CD4-positive, alpha-beta T cell treated with Interleukin-17A for 4 hours (primary cell): ENCODE data around the gene NOVA1.
"Not testable (repeated sequence)": the region's sequence is repeated elsewhere in the genome, so short reads cannot be mapped to it uniquely, and the experiment has no call there.

Experiments
- DNase-seq: peaks from one replicate; pipeline ENCODE4 v3.0.0-alpha.2; 2020; ENCODE audit warnings: mixed read lengths

NOVA1 gene

GRCh38 chr14:26597589-26598080 lies at the start of gene NOVA1:
Gene NOVA1, minus strand, starts transcription at chr14:26598033. Its CDS starts 597 bp downstream, at chr14:26597436.
- DNase-seq, result no peak

- DNase-seq, result not testable (repeated sequence)
Measured at GRCh38 chr14:26645057-26645456, 47.2 kb upstream of the NOVA1 start.

GRCh38 chr14:26636561-26636960 lies 38.7 kb upstream of the NOVA1 start:
- DNase-seq, result no peak

GRCh38 chr14:26634946-26635345 lies 37.1 kb upstream of the NOVA1 start:
- not testable (repeated sequence) for DNase-seq

- DNase-seq, result no peak
Measured at GRCh38 chr14:26626256-26626655, 28.4 kb upstream of the NOVA1 start.

GRCh38 chr14:26622611-26623010 lies 24.8 kb upstream of the NOVA1 start:
- no peak for DNase-seq

GRCh38 chr14:26621807-26622560 lies 24.2 kb upstream of the NOVA1 start:
- no peak for DNase-seq

- DNase-seq, result no peak
Measured at GRCh38 chr14:26621364-26621763, 23.5 kb upstream of the NOVA1 start.

- DNase-seq, result no peak
Measured at GRCh38 chr14:26611259-26611658, 13.4 kb upstream of the NOVA1 start.

- DNase-seq, result no peak
Measured at GRCh38 chr14:26606729-26607312, 9.0 kb upstream of the NOVA1 start.

GRCh38 chr14:26605602-26606001 lies 7.8 kb upstream of the NOVA1 start:
- no peak for DNase-seq

- no peak for DNase-seq
Measured at GRCh38 chr14:26602902-26603301, 5.1 kb upstream of the NOVA1 start.

- no peak for DNase-seq
Measured at GRCh38 chr14:26601856-26602255, 4.0 kb upstream of the NOVA1 start.

- DNase-seq, result no peak
Measured at GRCh38 chr14:26599291-26599690, 1.5 kb upstream of the NOVA1 start.

GRCh38 chr14:26598672-26599131 lies 869 bp upstream of the NOVA1 start:
- no peak for DNase-seq

GRCh38 chr14:26598081-26598671 lies 343 bp upstream of the NOVA1 start:
- DNase-seq, result peak; percentile 22

- DNase-seq, result no peak
Measured at GRCh38 chr14:26597071-26597588, 703 bp downstream of the NOVA1 start.

GRCh38 chr14:26596543-26597061 lies 1.2 kb downstream of the NOVA1 start:
- DNase-seq, result no peak

- no peak for DNase-seq
Measured at GRCh38 chr14:26595926-26596542, 1.8 kb downstream of the NOVA1 start.

- DNase-seq, result no peak
Measured at GRCh38 chr14:26594756-26595545, 2.9 kb downstream of the NOVA1 start.

GRCh38 chr14:26594148-26594547 lies 3.7 kb downstream of the NOVA1 start:
- no peak for DNase-seq

GRCh38 chr14:26593357-26593756 lies 4.5 kb downstream of the NOVA1 start:
- DNase-seq, result no peak
